ENCODE measurements around the gene NOL4.

- TF ChIP-seq CTCF (conservative IDR thresholded peaks at IDR 0.05; ENCODE audit: low read depth, low read length) (no peak), EZH2 (IDR thresholded peaks at IDR 0.05; ENCODE audit: borderline replicate concordance, low read depth, low read length, poor library complexity, severe bottlenecking) (no peak)
Measured at GRCh38 chr18:34242739-34243138, 18.0 kb upstream of the NOL4 start.

Data from A673 (cell line).